Measurements from ENCODE around the gene PLEKHH1. TPM values are rescaled to one million over a fixed set of nuclear protein-coding genes. Genes with fewer than 3 reads are reported as not detected.

Gene PLEKHH1
- total and polyA plus RNA-seq, 2 experiments from 2014 or later: 14.7 to 33.9 TPM

- H3K36me3 Mint-ChIP-seq (ENCODE audit: low read depth): peaks cover 17% of the 10 kb centered on the region
- Histone ChIP-seq H3K9me2 (ENCODE audit: insufficient read depth) (no peaks in the 10 kb centered on the region), H3K4me3 (no peak overlapping the region), H3K27me3 (ENCODE audit: insufficient read depth) (no peaks in the 10 kb centered on the region), H2AFZ (no peak overlapping the region), H3K4me2 (no peak overlapping the region), H3K27ac (ENCODE audit: low read depth) (no peak overlapping the region), H3K79me2 (replicated peaks; ENCODE audit: insufficient read depth) (no peaks in the 10 kb centered on the region), H4K20me1 (replicated peaks; ENCODE audit: insufficient read depth) (no peaks in the 10 kb centered on the region), H3F3A (replicated peaks; ENCODE audit: low read depth) (no peaks in the 10 kb centered on the region), H3K4me1 (ENCODE audit: insufficient read depth) (peaks cover 17% of the 10 kb centered on the region), H3K36me3 (ENCODE audit: insufficient read depth) (no peaks in the 10 kb centered on the region; the same call in 1 of the 2 replicates)
- ATAC-seq (no peak), DNase-seq (ENCODE audit: low spot score) (no peak)
- H3K4me3 Mint-ChIP-seq: no peak overlapping the region
- peaks cover 20% of the 10 kb centered on the region for H3K4me1 Mint-ChIP-seq
- H3K27me3 Mint-ChIP-seq (ENCODE audit: insufficient read depth, low read depth, poor library complexity): peaks cover 15% of the 10 kb centered on the region
- TF ChIP-seq EZH2phosphoT487 (IDR thresholded peaks at IDR 0.05; ENCODE audit: unreplicated experiment): no peak
- no peak overlapping the region for H3K27ac Mint-ChIP-seq
- peaks cover 26% of the 10 kb centered on the region for H3K9me3 Mint-ChIP-seq
Measured at GRCh38 chr14:67492538-67492937, 40.6 kb upstream of the PLEKHH1 start.

- no peak for ATAC-seq
- H3K36me3 ChIP-seq (ENCODE audit: insufficient read depth): no peaks in the 10 kb centered on the region; the same call in 1 of the 2 replicates
- no peak overlapping the region for H3K4me2 ChIP-seq
- H3K9me2 ChIP-seq (ENCODE audit: insufficient read depth): no peaks in the 10 kb centered on the region
- H4K20me1 ChIP-seq (replicated peaks; ENCODE audit: insufficient read depth): no peaks in the 10 kb centered on the region
- DNase-seq (ENCODE audit: low spot score): peak; percentile 27
- no peak overlapping the region for H3K4me3 ChIP-seq
- Mint-ChIP-seq H3K27ac (no peak overlapping the region), H3K27me3 (ENCODE audit: insufficient read depth, low read depth, poor library complexity) (peaks cover 8% of the 10 kb centered on the region), H3K9me3 (peaks cover 26% of the 10 kb centered on the region), H3K36me3 (ENCODE audit: low read depth) (peaks cover 17% of the 10 kb centered on the region), H3K4me3 (no peak overlapping the region), H3K4me1 (peaks cover 20% of the 10 kb centered on the region)
- TF ChIP-seq REST (IDR thresholded peaks at IDR 0.05; ENCODE audit: unreplicated experiment) (no peak), POLR2AphosphoS5 (IDR thresholded peaks at IDR 0.05; ENCODE audit: low read depth) (no peak), STAT1 (IDR thresholded peaks at IDR 0.05; ENCODE audit: unreplicated experiment) (no peak), NANOG (IDR thresholded peaks at IDR 0.05; ENCODE audit: borderline replicate concordance) (no peak), ETS1 (IDR thresholded peaks at IDR 0.05) (no peak), ZNF462 (CRISPR knock-in tag; IDR thresholded peaks at IDR 0.05) (no peak), CREB1 (CRISPR knock-in tag; IDR thresholded peaks at IDR 0.05; ENCODE audit: low read depth) (no peak), ZNF114 (CRISPR knock-in tag; IDR thresholded peaks at IDR 0.05) (no peak), EZH2phosphoT487 (IDR thresholded peaks at IDR 0.05; ENCODE audit: unreplicated experiment) (no peak), JUNB (IDR thresholded peaks at IDR 0.05; ENCODE audit: unreplicated experiment) (no peak)
- no peak overlapping the region for H2AFZ ChIP-seq
- no peaks in the 10 kb centered on the region for H3K27me3 ChIP-seq (ENCODE audit: insufficient read depth)
- no peaks in the 10 kb centered on the region for H3K79me2 ChIP-seq (replicated peaks; ENCODE audit: insufficient read depth)
- no peaks in the 10 kb centered on the region for H3F3A ChIP-seq (replicated peaks; ENCODE audit: low read depth)
- H3K4me1 ChIP-seq (ENCODE audit: insufficient read depth): peaks cover 17% of the 10 kb centered on the region
- no peak overlapping the region for H3K27ac ChIP-seq (ENCODE audit: low read depth)
Measured at GRCh38 chr14:67493092-67493717, 39.9 kb upstream of the PLEKHH1 start.

All from GM23338 (cell line).